Measurements from ENCODE around the gene UIMC1.

The UIMC1 gene

GRCh38 chr5:176882567-176882903, 124.0 kb downstream of the UIMC1 start:
- Histone ChIP-seq H3K36me3 (ENCODE audit: control insufficient read depth, insufficient read depth, low read length) (no peaks in the 10 kb centered on the region), H3K27me3 (replicated peaks; ENCODE audit: control insufficient read depth, insufficient read depth, low read length, poor library complexity, severe bottlenecking) (no peaks in the 10 kb centered on the region), H3K27ac (ENCODE audit: insufficient read depth, low read length, poor library complexity, severe bottlenecking) (no peak overlapping the region), H3K4me1 (ENCODE audit: control insufficient read depth, insufficient read depth, low read length, poor library complexity, severe bottlenecking) (no peaks in the 10 kb centered on the region), H3K9me3 (ENCODE audit: control insufficient read depth, low read length) (no peaks in the 10 kb centered on the region), H3K4me3 (ENCODE audit: insufficient read depth, low read depth, low read length, poor library complexity, severe bottlenecking) (no peak overlapping the region)
- no peak for DNase-seq

GRCh38 chr5:176881816-176882566, 124.6 kb downstream of the UIMC1 start:
- no peak overlapping the region for H3K4me3 ChIP-seq (ENCODE audit: insufficient read depth, low read depth, low read length, poor library complexity, severe bottlenecking)
- no peak for DNase-seq
- H3K27ac ChIP-seq (ENCODE audit: insufficient read depth, low read length, poor library complexity, severe bottlenecking) = no peak overlapping the region
- no peaks in the 10 kb centered on the region for H3K36me3 ChIP-seq (ENCODE audit: control insufficient read depth, insufficient read depth, low read length)
- no peaks in the 10 kb centered on the region for H3K27me3 ChIP-seq (replicated peaks; ENCODE audit: control insufficient read depth, insufficient read depth, low read length, poor library complexity, severe bottlenecking)
- H3K4me1 ChIP-seq (ENCODE audit: control insufficient read depth, insufficient read depth, low read length, poor library complexity, severe bottlenecking) = no peaks in the 10 kb centered on the region
- H3K9me3 ChIP-seq (ENCODE audit: control insufficient read depth, low read length) = no peaks in the 10 kb centered on the region

GRCh38 chr5:176881021-176881749, 125.4 kb downstream of the UIMC1 start:
- Histone ChIP-seq H3K4me3 (ENCODE audit: insufficient read depth, low read depth, low read length, poor library complexity, severe bottlenecking) (no peak overlapping the region), H3K9me3 (ENCODE audit: control insufficient read depth, low read length) (no peaks in the 10 kb centered on the region), H3K4me1 (ENCODE audit: control insufficient read depth, insufficient read depth, low read length, poor library complexity, severe bottlenecking) (no peaks in the 10 kb centered on the region), H3K36me3 (ENCODE audit: control insufficient read depth, insufficient read depth, low read length) (no peaks in the 10 kb centered on the region), H3K27ac (ENCODE audit: insufficient read depth, low read length, poor library complexity, severe bottlenecking) (no peak overlapping the region), H3K27me3 (replicated peaks; ENCODE audit: control insufficient read depth, insufficient read depth, low read length, poor library complexity, severe bottlenecking) (peaks cover 2% of the 10 kb centered on the region)
- no peak for DNase-seq

GRCh38 chr5:176880366-176881020, 126.1 kb downstream of the UIMC1 start:
- no peak for DNase-seq
- no peak overlapping the region for H3K27ac ChIP-seq (ENCODE audit: insufficient read depth, low read length, poor library complexity, severe bottlenecking)
- H3K36me3 ChIP-seq (ENCODE audit: control insufficient read depth, insufficient read depth, low read length) = no peaks in the 10 kb centered on the region
- H3K27me3 ChIP-seq (replicated peaks; ENCODE audit: control insufficient read depth, insufficient read depth, low read length, poor library complexity, severe bottlenecking) = peaks cover 6% of the 10 kb centered on the region
- H3K4me3 ChIP-seq (ENCODE audit: insufficient read depth, low read depth, low read length, poor library complexity, severe bottlenecking) = no peak overlapping the region
- no peaks in the 10 kb centered on the region for H3K9me3 ChIP-seq (ENCODE audit: control insufficient read depth, low read length)
- no peaks in the 10 kb centered on the region for H3K4me1 ChIP-seq (ENCODE audit: control insufficient read depth, insufficient read depth, low read length, poor library complexity, severe bottlenecking)

- no peaks in the 10 kb centered on the region for H3K9me3 ChIP-seq (ENCODE audit: control insufficient read depth, low read length)
- DNase-seq = no peak
- H3K27me3 ChIP-seq (replicated peaks; ENCODE audit: control insufficient read depth, insufficient read depth, low read length, poor library complexity, severe bottlenecking) = peaks cover 6% of the 10 kb centered on the region
- H3K4me1 ChIP-seq (ENCODE audit: control insufficient read depth, insufficient read depth, low read length, poor library complexity, severe bottlenecking) = no peaks in the 10 kb centered on the region
- no peak overlapping the region for H3K27ac ChIP-seq (ENCODE audit: insufficient read depth, low read length, poor library complexity, severe bottlenecking)
- H3K4me3 ChIP-seq (ENCODE audit: insufficient read depth, low read depth, low read length, poor library complexity, severe bottlenecking) = no peak overlapping the region
- no peaks in the 10 kb centered on the region for H3K36me3 ChIP-seq (ENCODE audit: control insufficient read depth, insufficient read depth, low read length)
These were observed 126.8 kb downstream of the UIMC1 start for GRCh38 chr5:176879663-176880361.

GRCh38 chr5:176878906-176879662, 127.5 kb downstream of the UIMC1 start:
- peaks cover 6% of the 10 kb centered on the region for H3K27me3 ChIP-seq (replicated peaks; ENCODE audit: control insufficient read depth, insufficient read depth, low read length, poor library complexity, severe bottlenecking)
- H3K4me3 ChIP-seq (ENCODE audit: insufficient read depth, low read depth, low read length, poor library complexity, severe bottlenecking) = no peak overlapping the region
- H3K27ac ChIP-seq (ENCODE audit: insufficient read depth, low read length, poor library complexity, severe bottlenecking) = no peak overlapping the region
- H3K9me3 ChIP-seq (ENCODE audit: control insufficient read depth, low read length) = no peaks in the 10 kb centered on the region
- H3K36me3 ChIP-seq (ENCODE audit: control insufficient read depth, insufficient read depth, low read length) = no peaks in the 10 kb centered on the region
- no peaks in the 10 kb centered on the region for H3K4me1 ChIP-seq (ENCODE audit: control insufficient read depth, insufficient read depth, low read length, poor library complexity, severe bottlenecking)
- no peak for DNase-seq

- no peak overlapping the region for H3K27ac ChIP-seq (ENCODE audit: insufficient read depth, low read length, poor library complexity, severe bottlenecking)
- no peaks in the 10 kb centered on the region for H3K36me3 ChIP-seq (ENCODE audit: control insufficient read depth, insufficient read depth, low read length)
- H3K9me3 ChIP-seq (ENCODE audit: control insufficient read depth, low read length) = no peaks in the 10 kb centered on the region
- no peak for DNase-seq
- no peaks in the 10 kb centered on the region for H3K4me1 ChIP-seq (ENCODE audit: control insufficient read depth, insufficient read depth, low read length, poor library complexity, severe bottlenecking)
- peaks cover 6% of the 10 kb centered on the region for H3K27me3 ChIP-seq (replicated peaks; ENCODE audit: control insufficient read depth, insufficient read depth, low read length, poor library complexity, severe bottlenecking)
- no peak overlapping the region for H3K4me3 ChIP-seq (ENCODE audit: insufficient read depth, low read depth, low read length, poor library complexity, severe bottlenecking)
These were observed 128.1 kb downstream of the UIMC1 start for GRCh38 chr5:176878463-176878862.

- DNase-seq = no peak
These were observed 128.7 kb downstream of the UIMC1 start for GRCh38 chr5:176877793-176878331.

More at GRCh38 chr5:176877793-176878331, 128.7 kb downstream of the UIMC1 start:
- peaks cover 6% of the 10 kb centered on the region for H3K27me3 ChIP-seq (replicated peaks; ENCODE audit: control insufficient read depth, insufficient read depth, low read length, poor library complexity, severe bottlenecking)
- no peaks in the 10 kb centered on the region for H3K4me1 ChIP-seq (ENCODE audit: control insufficient read depth, insufficient read depth, low read length, poor library complexity, severe bottlenecking)
- H3K4me3 ChIP-seq (ENCODE audit: insufficient read depth, low read depth, low read length, poor library complexity, severe bottlenecking) = no peak overlapping the region
- no peaks in the 10 kb centered on the region for H3K36me3 ChIP-seq (ENCODE audit: control insufficient read depth, insufficient read depth, low read length)
- no peak overlapping the region for H3K27ac ChIP-seq (ENCODE audit: insufficient read depth, low read length, poor library complexity, severe bottlenecking)
- no peaks in the 10 kb centered on the region for H3K9me3 ChIP-seq (ENCODE audit: control insufficient read depth, low read length)
